Kidney tubule cell (primary cell): ENCODE measurements around the gene WDR1.

Experiments used
- DNase-seq: peaks from one replicate; pipeline ENCODE4 v3.0.0-alpha.2; 2018; ENCODE audit warnings: low spot score

Gene WDR1

DNA sequence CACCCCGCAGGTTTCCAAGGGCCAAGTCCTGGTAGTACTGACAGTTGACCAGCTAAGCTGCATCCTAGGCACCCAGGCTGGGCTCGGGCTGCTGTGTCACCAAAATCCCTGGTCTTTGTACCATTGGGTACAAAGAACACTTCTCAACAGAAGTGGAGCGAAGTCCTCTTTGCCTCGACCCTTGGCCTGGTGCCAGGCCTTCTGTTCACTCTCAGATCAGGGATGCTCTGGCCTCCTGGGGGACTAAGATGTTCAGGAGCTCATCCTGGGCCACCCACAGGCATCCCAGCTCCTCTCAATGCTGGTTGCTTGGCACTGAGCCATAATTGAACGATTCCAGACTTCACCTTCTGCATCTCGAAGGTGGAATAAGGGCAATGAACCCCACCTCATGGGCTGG is 81.5 kb downstream of the WDR1 start:
- DNase-seq, result no peak

DNA sequence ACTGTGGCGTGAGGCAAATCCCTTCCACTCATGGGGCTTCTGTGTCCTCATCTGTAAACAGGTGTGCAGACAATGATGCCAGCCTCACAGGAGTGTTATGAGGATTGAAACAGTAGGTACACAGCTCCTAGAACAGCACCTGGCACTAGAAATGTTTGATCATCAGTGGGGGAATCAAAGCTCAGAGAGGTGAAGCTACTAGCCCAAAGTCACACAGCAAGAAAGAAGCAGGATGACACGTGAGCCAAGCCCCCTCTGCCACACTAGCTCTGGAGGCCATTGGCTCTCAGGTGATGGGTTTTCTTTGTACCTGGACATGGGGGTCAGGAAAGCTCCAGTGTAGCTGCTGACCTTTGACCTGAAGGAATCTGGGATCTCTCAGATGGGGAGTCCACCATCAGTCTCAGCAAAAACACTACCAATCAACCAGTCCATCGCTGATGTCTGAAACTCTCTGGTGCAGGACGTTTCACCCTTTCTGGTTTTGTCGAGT is 81.9 kb downstream of the WDR1 start:
- DNase-seq, result no peak

DNA sequence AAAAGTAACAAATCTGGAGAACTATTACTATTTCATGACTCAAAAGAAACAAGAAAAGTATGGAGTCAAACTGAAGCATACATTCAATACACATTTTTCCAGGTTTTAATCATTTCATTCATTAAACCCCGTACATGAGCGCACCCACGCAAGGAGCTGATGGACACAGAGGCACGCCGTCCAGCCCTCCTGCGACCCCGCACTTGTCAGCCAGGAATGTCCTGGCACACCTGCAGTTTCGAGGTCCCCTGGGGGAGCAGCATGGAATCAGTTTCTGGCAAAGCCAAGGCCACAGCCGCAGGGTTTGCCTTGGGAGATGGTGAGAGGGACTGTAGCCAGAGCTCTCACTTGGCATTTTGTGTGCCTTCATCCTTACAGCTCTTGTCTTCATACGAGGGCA is 82.5 kb downstream of the WDR1 start:
- no peak for DNase-seq

DNA sequence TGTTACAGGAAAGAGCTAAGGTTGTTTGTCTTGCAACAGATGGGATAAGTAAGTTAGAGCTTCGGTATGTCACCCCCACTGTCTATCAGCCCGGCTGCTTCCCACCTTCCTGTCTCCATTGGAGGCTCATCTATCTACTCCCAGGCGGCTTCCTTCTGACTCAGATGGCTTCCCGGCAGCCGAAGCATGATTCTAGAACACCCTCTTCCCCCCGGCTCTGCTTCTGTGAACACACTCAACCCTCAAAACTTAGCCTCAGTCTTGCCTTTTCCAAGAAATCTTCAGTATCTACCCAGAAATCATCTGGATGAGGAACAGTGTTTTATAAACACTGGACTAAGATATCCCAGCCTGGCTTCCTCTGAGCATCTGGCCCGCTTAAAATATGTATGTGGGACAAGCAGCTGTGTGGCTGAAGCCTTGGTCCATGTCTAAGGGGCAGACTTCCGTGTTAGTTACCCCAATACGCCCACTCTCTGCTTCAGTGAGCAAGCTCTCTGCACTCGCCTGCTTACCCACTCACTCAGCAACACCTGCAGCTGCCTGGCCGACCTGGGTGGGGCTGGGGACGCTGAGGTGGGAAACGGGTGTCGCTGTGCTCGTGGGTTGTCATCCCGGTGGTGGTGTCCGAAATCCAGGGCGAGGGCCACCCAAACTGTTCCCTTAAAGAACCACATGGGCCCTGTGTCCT is 83.3 kb downstream of the WDR1 start:
- DNase-seq, result peak; percentile 70

GRCh38 chr4:10032625-10033024 is 84.0 kb downstream of the WDR1 start:
- DNase-seq, result peak; percentile 87

DNA sequence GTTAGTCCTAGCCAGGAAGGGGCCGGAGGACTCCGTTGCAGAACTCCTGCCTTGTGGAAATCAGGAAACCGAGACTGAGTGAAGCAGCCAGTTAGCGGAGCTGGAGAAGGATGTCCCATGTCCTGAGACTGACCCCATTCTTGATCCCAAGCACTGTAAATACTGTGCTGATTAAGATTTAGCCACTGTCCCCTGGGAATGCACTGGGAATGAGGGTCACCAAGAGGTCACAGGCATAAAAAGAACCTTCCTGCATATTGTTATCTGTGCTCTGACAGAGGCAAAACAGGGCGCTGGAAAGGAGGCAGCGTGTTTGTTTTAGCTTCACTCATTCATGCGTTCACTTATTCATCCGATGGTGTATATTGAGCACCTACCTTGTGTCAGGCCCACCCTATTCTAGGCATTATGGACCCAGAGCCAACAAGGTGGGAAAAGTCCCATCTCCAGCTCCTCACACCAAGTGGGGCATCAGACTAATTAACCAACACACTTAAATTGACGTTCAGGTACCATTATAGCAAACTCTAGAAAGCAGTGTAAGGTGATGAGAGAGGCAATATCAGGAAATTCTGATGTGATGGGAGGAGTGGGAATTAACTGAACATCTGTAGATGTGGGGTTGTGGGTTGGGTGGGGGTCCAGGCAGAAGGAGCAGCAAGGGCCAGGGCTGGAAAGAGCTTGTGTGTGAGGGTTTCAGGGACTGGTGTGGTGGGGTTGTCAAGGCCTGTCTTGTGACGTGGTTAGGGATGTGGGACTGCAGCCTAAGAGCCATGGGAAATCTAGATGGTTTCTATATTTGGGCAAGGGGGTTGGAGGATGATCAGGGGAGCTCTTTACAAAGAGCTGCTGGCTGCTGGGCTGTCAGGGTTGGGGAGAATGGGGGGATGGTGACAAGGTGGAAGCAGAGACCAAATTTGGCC is 84.7 kb downstream of the WDR1 start:
- DNase-seq, result peak; percentile 32

GRCh38 chr4:10030972-10031667 is 85.5 kb downstream of the WDR1 start:
- DNase-seq, result no peak

GRCh38 chr4:10029403-10029802 is 87.2 kb downstream of the WDR1 start:
- no peak for DNase-seq

GRCh38 chr4:10028910-10029309 is 87.7 kb downstream of the WDR1 start:
- DNase-seq, result peak; percentile 24

GRCh38 chr4:10026485-10026884 is 90.1 kb downstream of the WDR1 start:
- no peak for DNase-seq

GRCh38 chr4:10025230-10025806 is 91.3 kb downstream of the WDR1 start:
- no peak for DNase-seq
